ENCODE results near the gene ZNF331.

GRCh38 chr19:53555352-53555751, 17.4 kb downstream of the ZNF331 start:
- no peak for TF ChIP-seq CTCF (IDR thresholded peaks at IDR 0.05)
- TF ChIP-seq POLR2A (IDR thresholded peaks at IDR 0.05) = no peak

Measured in esophagus squamous epithelium (tissue), 4 donors.